Measurements from ENCODE around the gene GTSE1.
A peak's percentile ranks its signal among the peaks of the same experiment; 100 is the strongest.

Gene GTSE1

DNA sequence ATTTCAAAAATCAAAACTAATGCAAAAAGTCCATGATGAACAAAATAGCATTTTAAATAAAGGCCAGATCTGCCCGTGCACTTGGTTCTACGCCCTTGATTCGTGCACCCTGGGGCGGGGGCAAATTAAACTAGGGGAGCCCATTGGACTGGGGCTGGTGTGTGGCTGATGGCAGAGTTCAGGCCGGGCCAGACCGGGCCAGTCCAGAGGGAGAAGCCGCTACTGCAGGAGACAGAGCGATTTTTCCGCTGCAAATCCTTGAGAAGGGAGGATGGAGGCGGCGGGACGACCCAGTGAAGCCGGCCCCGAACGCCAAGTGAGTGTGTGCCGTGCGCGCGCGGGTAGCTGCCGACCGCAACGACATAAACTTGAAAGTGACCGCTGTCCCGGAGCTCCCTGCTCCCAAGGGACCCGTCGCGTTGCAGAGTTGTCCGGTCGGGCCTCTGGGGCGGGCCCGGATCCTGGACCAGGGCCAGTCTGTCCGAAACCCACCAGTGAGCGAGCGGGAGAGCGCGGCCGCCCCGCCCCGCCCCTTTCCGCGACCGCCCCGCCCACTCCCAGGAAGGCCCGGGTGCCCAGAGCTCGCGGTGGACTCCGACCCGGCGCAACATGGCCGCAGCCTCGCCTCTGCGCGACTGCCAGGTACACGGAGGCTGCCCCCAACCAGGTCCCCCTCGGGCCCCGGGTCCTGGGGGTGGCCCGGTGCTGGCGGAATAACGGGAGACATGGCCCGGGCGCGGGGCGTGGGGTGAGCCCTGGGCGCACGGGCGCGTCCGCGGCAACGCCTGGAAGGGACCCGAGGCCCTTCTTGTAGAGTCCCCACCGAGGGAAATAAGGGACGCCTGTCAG, 29.0 kb upstream of the GTSE1 start, which contains the start of gene TTC38:
TSS of gene TTC38 (plus strand) at position 578 of the 849 bp plus-strand sequence. CDS start at position 610, 32 bp downstream.
- peak; percentile 13 for DNase-seq (ENCODE audit: low read depth)
- TF ChIP-seq, protein P1, sequence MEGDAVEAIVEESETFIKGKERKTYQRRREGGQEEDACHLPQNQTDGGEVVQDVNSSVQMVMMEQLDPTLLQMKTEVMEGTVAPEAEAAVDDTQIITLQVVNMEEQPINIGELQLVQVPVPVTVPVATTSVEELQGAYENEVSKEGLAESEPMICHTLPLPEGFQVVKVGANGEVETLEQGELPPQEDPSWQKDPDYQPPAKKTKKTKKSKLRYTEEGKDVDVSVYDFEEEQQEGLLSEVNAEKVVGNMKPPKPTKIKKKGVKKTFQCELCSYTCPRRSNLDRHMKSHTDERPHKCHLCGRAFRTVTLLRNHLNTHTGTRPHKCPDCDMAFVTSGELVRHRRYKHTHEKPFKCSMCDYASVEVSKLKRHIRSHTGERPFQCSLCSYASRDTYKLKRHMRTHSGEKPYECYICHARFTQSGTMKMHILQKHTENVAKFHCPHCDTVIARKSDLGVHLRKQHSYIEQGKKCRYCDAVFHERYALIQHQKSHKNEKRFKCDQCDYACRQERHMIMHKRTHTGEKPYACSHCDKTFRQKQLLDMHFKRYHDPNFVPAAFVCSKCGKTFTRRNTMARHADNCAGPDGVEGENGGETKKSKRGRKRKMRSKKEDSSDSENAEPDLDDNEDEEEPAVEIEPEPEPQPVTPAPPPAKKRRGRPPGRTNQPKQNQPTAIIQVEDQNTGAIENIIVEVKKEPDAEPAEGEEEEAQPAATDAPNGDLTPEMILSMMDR (IDR thresholded peaks at IDR 0.05; ENCODE audit: control insufficient read depth, insufficient read depth, low read depth, low read length, missing control alignments), result no peak
- peak within 1 kb of the TSS; percentile 75 for H3K4me3 ChIP-seq (ENCODE audit: control insufficient read depth, low read depth, low read length)

DNA sequence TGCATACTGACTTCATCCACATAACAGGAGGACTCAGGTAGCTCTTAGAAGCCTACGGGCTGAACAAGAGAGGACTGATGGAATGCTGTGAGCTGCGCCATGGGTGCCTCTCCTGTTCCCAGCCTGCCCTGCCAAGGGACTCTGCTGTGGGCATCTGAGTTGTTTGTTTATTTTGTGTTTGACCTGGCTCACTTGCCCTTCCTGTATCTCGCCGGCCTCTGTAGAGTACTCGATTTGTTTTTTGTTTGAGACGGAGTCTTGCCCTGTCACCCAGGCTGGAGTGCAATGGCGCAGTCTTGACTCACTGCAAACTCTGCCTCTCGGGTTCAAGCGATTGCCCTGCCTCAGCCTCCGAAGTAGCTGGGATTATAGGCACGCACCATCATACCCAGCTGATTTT, 27.1 kb upstream of the GTSE1 start:
- DNase-seq (ENCODE audit: low read depth), result no peak
- TF ChIP-seq, protein P1 (IDR thresholded peaks at IDR 0.05; ENCODE audit: control insufficient read depth, insufficient read depth, low read depth, low read length, missing control alignments), result no peak
- H3K4me3 ChIP-seq (ENCODE audit: control insufficient read depth, low read depth, low read length), result no peak overlapping the region

GRCh38 chr22:46272196-46272595, 24.5 kb upstream of the GTSE1 start:
- TF ChIP-seq, protein P1 (IDR thresholded peaks at IDR 0.05; ENCODE audit: control insufficient read depth, insufficient read depth, low read depth, low read length, missing control alignments), result no peak
- H3K4me3 ChIP-seq (ENCODE audit: control insufficient read depth, low read depth, low read length), result no peak overlapping the region
- DNase-seq (ENCODE audit: low read depth), result no peak

GRCh38 chr22:46272762-46273431, 23.8 kb upstream of the GTSE1 start:
- DNase-seq (ENCODE audit: low read depth), result no peak

GRCh38 chr22:46273432-46274148, 23.1 kb upstream of the GTSE1 start:
- DNase-seq (ENCODE audit: low read depth), result no peak
- TF ChIP-seq, protein P1 (IDR thresholded peaks at IDR 0.05; ENCODE audit: control insufficient read depth, insufficient read depth, low read depth, low read length, missing control alignments), result no peak
- H3K4me3 ChIP-seq (ENCODE audit: control insufficient read depth, low read depth, low read length), result no peak overlapping the region

More at GRCh38 chr22:46272762-46273431, 23.8 kb upstream of the GTSE1 start:
- TF ChIP-seq, protein P1 (IDR thresholded peaks at IDR 0.05; ENCODE audit: control insufficient read depth, insufficient read depth, low read depth, low read length, missing control alignments), result no peak
- no peak overlapping the region for H3K4me3 ChIP-seq (ENCODE audit: control insufficient read depth, low read depth, low read length)

- no peak overlapping the region for H3K4me3 ChIP-seq (ENCODE audit: control insufficient read depth, low read depth, low read length)
- TF ChIP-seq, protein P1 (IDR thresholded peaks at IDR 0.05; ENCODE audit: control insufficient read depth, insufficient read depth, low read depth, low read length, missing control alignments), result no peak
- no peak for DNase-seq (ENCODE audit: low read depth)
Observed at GRCh38 chr22:46274381-46274780, 22.3 kb upstream of the GTSE1 start.

All from AG09309 (cell line).